Measurements from ENCODE around the gene TSSK1B.

TSSK1B gene, protein sequence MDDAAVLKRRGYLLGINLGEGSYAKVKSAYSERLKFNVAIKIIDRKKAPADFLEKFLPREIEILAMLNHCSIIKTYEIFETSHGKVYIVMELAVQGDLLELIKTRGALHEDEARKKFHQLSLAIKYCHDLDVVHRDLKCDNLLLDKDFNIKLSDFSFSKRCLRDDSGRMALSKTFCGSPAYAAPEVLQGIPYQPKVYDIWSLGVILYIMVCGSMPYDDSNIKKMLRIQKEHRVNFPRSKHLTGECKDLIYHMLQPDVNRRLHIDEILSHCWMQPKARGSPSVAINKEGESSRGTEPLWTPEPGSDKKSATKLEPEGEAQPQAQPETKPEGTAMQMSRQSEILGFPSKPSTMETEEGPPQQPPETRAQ
- long read RNA-seq = 0 reads

GRCh38 chr5:113434889-113435288 is at the start of gene TSSK1B:
TSSK1B (minus strand) TSS chr5:113434989; CDS start chr5:113434839, 150 bp downstream.
- no peak within 1 kb of the TSS for H3K27ac ChIP-seq (replicated peaks)
- H3K27me3 ChIP-seq (ENCODE audit: insufficient read depth, poor library complexity, severe bottlenecking) = no peaks in the 10 kb centered on the region
- no peak for TF ChIP-seq REST (IDR thresholded peaks at IDR 0.05; ENCODE audit: insufficient replicate concordance, low read depth)
- TF ChIP-seq GABPA (IDR thresholded peaks at IDR 0.05; ENCODE audit: low read depth) = no peak
- no peak for TF ChIP-seq CTCF (IDR thresholded peaks at IDR 0.05; ENCODE audit: insufficient read depth, low read length)
- no peak for TF ChIP-seq POLR2AphosphoS5 (IDR thresholded peaks at IDR 0.05; ENCODE audit: low read depth)
- TF ChIP-seq SPI1 (IDR thresholded peaks at IDR 0.05; ENCODE audit: borderline replicate concordance, low read depth) = no peak
- no peak for DNase-seq (ENCODE audit: low read depth in 1 of 2, low spot score in 1 of 2)
- no peak within 1 kb of the TSS for H3K4me3 ChIP-seq (replicated peaks; ENCODE audit: insufficient read depth, low read length)

DNA sequence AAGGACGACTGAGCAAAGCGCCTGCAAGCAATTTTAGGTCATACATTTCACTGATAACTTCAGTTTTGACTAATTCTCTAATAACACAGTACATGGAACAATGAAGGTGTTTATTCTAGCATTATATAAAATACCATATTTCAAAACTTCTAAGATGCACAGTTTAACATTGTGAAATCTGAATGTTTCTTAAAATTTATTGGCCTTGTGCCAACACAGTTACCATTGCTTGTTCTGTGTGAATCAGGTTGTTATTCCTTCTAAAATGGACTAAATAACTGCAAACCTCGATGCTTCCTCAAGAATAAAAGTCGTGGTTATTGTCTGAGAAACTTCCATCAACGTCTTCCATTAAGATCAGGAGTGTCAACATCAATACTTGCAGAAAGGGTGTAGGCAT is 45.5 kb upstream of the TSSK1B start:
- Histone ChIP-seq H3K27ac (replicated peaks) (no peak overlapping the region), H3K4me3 (replicated peaks; ENCODE audit: insufficient read depth, low read length) (no peak overlapping the region), H3K27me3 (ENCODE audit: insufficient read depth, poor library complexity, severe bottlenecking) (no peaks in the 10 kb centered on the region)
- no peak for TF ChIP-seq SPI1 (IDR thresholded peaks at IDR 0.05; ENCODE audit: borderline replicate concordance, low read depth)
- no peak for DNase-seq (ENCODE audit: low read depth in 1 of 2, low spot score in 1 of 2)

DNA sequence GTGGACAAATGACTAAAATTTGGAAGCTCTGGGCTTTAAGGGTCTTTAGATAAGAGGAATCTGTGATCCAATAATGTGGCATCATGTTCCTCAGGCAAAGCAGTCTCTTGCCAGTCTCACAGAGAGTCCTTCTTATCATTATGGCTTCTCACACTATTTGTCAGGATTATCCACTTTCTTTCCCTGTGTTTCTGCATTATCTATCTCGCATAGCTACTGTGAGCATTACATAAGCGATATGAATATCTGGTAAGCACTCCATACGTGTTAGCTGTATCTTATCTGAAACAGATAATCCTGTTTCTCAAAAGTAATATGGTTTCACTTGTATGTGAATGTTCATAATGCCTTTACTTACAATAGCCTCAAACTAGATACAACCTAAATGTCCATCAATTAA is 43.9 kb upstream of the TSSK1B start:
- Histone ChIP-seq H3K27ac (replicated peaks) (no peak overlapping the region), H3K27me3 (ENCODE audit: insufficient read depth, poor library complexity, severe bottlenecking) (no peaks in the 10 kb centered on the region), H3K4me3 (replicated peaks; ENCODE audit: insufficient read depth, low read length) (no peak overlapping the region)
- TF ChIP-seq SPI1 (IDR thresholded peaks at IDR 0.05; ENCODE audit: borderline replicate concordance, low read depth) (no peak), REST (IDR thresholded peaks at IDR 0.05; ENCODE audit: insufficient replicate concordance, low read depth) (no peak), GABPA (IDR thresholded peaks at IDR 0.05; ENCODE audit: low read depth) (no peak), CTCF (IDR thresholded peaks at IDR 0.05; ENCODE audit: insufficient read depth, low read length) (no peak), POLR2AphosphoS5 (IDR thresholded peaks at IDR 0.05; ENCODE audit: low read depth) (no peak)
- DNase-seq (ENCODE audit: low read depth in 1 of 2, low spot score in 1 of 2) = no peak

- TF ChIP-seq GABPA (IDR thresholded peaks at IDR 0.05; ENCODE audit: low read depth) (no peak), SPI1 (IDR thresholded peaks at IDR 0.05; ENCODE audit: borderline replicate concordance, low read depth) (no peak), POLR2AphosphoS5 (IDR thresholded peaks at IDR 0.05; ENCODE audit: low read depth) (no peak), REST (IDR thresholded peaks at IDR 0.05; ENCODE audit: insufficient replicate concordance, low read depth) (no peak), CTCF (IDR thresholded peaks at IDR 0.05; ENCODE audit: insufficient read depth, low read length) (no peak)
Measured at GRCh38 chr5:113474100-113474728, 39.4 kb upstream of the TSSK1B start.

More at GRCh38 chr5:113474100-113474728, 39.4 kb upstream of the TSSK1B start:
- no peak overlapping the region for H3K27ac ChIP-seq (replicated peaks)
- no peak for DNase-seq (ENCODE audit: low read depth in 1 of 2, low spot score in 1 of 2)
- no peaks in the 10 kb centered on the region for H3K27me3 ChIP-seq (ENCODE audit: insufficient read depth, poor library complexity, severe bottlenecking)
- H3K4me3 ChIP-seq (replicated peaks; ENCODE audit: insufficient read depth, low read length) = no peak overlapping the region

Measured in HL-60 (cell line).